Effector memory CD4-positive, alpha-beta T cell (primary cell): Measurements from ENCODE around the gene HSF2BP.
"Not testable (repeated sequence)": the region's sequence is repeated elsewhere in the genome, so short reads cannot be mapped to it uniquely, and the experiment has no call there.

Experiments
- DNase-seq, 3 donors: peaks; one replicate each; pipeline ENCODE4 v3.0.0-alpha.2; 2020
- H3K27ac ChIP-seq: 2 replicates; pipeline ENCODE4 v1.7.0; 2013; ENCODE audit warnings: mild to moderate bottlenecking, low read length, moderate library complexity; ENCODE audit not compliant: insufficient read depth, poor library complexity, severe bottlenecking
- H3K27me3 ChIP-seq: replicated peaks from 2 replicates; pipeline ENCODE4 v1.7.0; 2013; ENCODE audit warnings: mild to moderate bottlenecking, low read length; ENCODE audit not compliant: insufficient read depth, control insufficient read depth, poor library complexity, severe bottlenecking
- H3K36me3 ChIP-seq: 2 replicates; pipeline ENCODE4 v1.7.0; 2013; ENCODE audit warnings: mild to moderate bottlenecking, low read length, moderate library complexity; ENCODE audit not compliant: control insufficient read depth, insufficient read depth
- H3K4me1 ChIP-seq: 2 replicates; pipeline ENCODE4 v1.7.0; 2013; ENCODE audit warnings: low read length, mild to moderate bottlenecking; ENCODE audit not compliant: control insufficient read depth, insufficient read depth, poor library complexity, severe bottlenecking
- H3K4me3 ChIP-seq: 2 replicates; pipeline ENCODE4 v1.7.0; 2013; ENCODE audit warnings: low read length, low read depth, mild to moderate bottlenecking; ENCODE audit not compliant: insufficient read depth, poor library complexity, severe bottlenecking
- H3K9me3 ChIP-seq: 2 replicates; pipeline ENCODE4 v1.7.0; 2013; ENCODE audit warnings: mild to moderate bottlenecking, low read length, moderate library complexity; ENCODE audit not compliant: control insufficient read depth

Gene HSF2BP

DNA sequence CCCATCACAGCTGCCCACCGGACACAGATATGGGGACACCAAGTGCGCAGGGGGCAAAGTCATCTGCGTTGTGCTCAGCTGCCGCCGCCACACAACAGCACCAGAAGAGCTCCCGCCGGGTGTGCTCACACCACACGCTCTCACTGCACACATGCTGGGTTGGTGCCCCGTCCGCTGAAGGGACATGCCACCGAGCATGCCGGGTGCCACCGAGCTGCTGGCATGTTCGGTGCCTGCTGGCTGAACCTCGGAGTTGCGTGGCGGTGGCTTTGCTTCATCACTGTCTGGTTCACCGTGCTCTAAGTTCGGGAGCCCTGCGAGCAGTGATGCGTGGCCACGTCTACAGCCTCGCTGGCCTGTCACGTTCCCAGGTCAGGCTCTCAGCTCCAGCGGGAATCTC, 174.3 kb downstream of the HSF2BP start:
- not testable (repeated sequence) for DNase-seq, H3K9me3 ChIP-seq, H3K27ac ChIP-seq, H3K4me1 ChIP-seq, H3K36me3 ChIP-seq, H3K27me3 ChIP-seq, H3K4me3 ChIP-seq

DNA sequence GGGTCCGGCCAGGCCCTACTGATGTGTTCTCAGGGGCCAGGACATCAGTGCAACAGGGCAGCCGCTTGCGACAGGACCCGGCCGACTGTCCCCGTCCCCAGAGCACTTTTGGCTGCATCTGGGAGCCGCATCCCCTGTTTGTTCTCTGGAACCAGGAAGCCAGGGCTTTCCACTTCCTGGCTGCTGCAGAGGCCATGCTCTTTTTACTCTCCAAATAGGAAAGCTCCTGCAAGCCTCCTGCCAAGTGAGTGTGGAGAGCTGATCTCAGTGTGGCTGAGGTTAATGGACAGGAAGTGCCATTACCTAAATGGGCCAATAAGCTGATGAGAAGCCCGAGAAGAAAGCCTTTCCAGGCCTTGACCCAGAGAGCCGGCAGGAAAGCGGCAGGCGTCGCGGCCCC, 180.1 kb downstream of the HSF2BP start:
- DNase-seq, H3K4me1 ChIP-seq, H3K9me3 ChIP-seq, H3K4me3 ChIP-seq, H3K27ac ChIP-seq, H3K27me3 ChIP-seq, H3K36me3 ChIP-seq: not testable (repeated sequence)
